Prostate gland (tissue), 2 donors: ENCODE measurements around the gene TAT.

Source experiments
- POLR2A ChIP-seq: fragments of 450-650 bp; IDR thresholded peaks from one replicate; pipeline ENCODE4 v1.6.1; 2016; ENCODE audit warnings: antibody characterized with exemption, mild to moderate bottlenecking
- POLR2AphosphoS5 ChIP-seq: sonication (generic); formaldehyde crosslinking; IDR thresholded peaks from one replicate; pipeline ENCODE4 v1.6.1; 2017; ENCODE audit warnings: antibody characterized with exemption
- TF ChIP-seq, protein P1 (sequence below), 4 experiments: fragments of 200-600 bp in 2 of 4; fragments of 450-650 bp in 2 of 4; sonication (generic) in 2 of 4; IDR thresholded peaks; 1 replicate in 3 of 4; 2 replicates in 1 of 4; pipeline ENCODE4 v1.5.1; 2016 to 2019; ENCODE audit warnings: antibody characterized with exemption in 4 of 4, mild to moderate bottlenecking in 2 of 4, moderate library complexity in 2 of 4

- TF ChIP-seq POLR2A (no peak), POLR2AphosphoS5 (no peak)
- TF ChIP-seq, protein P1, sequence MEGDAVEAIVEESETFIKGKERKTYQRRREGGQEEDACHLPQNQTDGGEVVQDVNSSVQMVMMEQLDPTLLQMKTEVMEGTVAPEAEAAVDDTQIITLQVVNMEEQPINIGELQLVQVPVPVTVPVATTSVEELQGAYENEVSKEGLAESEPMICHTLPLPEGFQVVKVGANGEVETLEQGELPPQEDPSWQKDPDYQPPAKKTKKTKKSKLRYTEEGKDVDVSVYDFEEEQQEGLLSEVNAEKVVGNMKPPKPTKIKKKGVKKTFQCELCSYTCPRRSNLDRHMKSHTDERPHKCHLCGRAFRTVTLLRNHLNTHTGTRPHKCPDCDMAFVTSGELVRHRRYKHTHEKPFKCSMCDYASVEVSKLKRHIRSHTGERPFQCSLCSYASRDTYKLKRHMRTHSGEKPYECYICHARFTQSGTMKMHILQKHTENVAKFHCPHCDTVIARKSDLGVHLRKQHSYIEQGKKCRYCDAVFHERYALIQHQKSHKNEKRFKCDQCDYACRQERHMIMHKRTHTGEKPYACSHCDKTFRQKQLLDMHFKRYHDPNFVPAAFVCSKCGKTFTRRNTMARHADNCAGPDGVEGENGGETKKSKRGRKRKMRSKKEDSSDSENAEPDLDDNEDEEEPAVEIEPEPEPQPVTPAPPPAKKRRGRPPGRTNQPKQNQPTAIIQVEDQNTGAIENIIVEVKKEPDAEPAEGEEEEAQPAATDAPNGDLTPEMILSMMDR (IDR thresholded peaks at IDR 0.05), result no peak
Observed at GRCh38 chr16:71536752-71537499, 40.0 kb downstream of the TAT start.
